CD4-positive, alpha-beta T cell (primary cell): ENCODE data around the gene PRKN. TPM values are rescaled to one million over a fixed set of nuclear protein-coding genes. Genes with fewer than 3 reads are reported as not detected.

ENCODE experiments used
- ATAC-seq: fragments of 200-7000 bp; cut with Tn5 transposase; one replicate; pipeline ENCODE4 v1.10.0; 2022; ENCODE audit warnings: mild to moderate bottlenecking; ENCODE audit not compliant: poor library complexity
- CTCF ChIA-PET: fragments of 350-600 bp; sonication (Branson Sonifier 250); formaldehyde crosslinking; loops from one replicate; lab custom pipeline; 2021; ENCODE audit warnings: antibody characterized with exemption, inconsistent platforms; lab: Charles Lee
- POLR2A ChIA-PET: fragments of 350-600 bp; sonication (Branson Sonifier 250); formaldehyde crosslinking; loops from one replicate; lab custom pipeline; 2021; ENCODE audit warnings: antibody characterized with exemption, inconsistent platforms; lab: Charles Lee
- DNase-seq, 14 experiments: peaks; one replicate each; pipeline ENCODE4 v3.0.0-alpha.2; 2013 to 2020; ENCODE audit warnings: mixed read lengths in 2 of 14
- H3K27ac ChIP-seq, 2 donors: one replicate each; pipeline versions ENCODE4 v1.5.1 to v1.7.0; 2013; ENCODE audit warnings: low read length in 2 of 2, low read depth in 1 of 2, mild to moderate bottlenecking in 1 of 2
- H3K27me3 ChIP-seq, 2 experiments: 1 replicate in 1 of 2; 2 replicates in 1 of 2; pipeline versions ENCODE4 v1.6.1 to v1.7.0; 2013; ENCODE audit warnings: low read length in 2 of 2, control low read depth in 1 of 2, mild to moderate bottlenecking in 1 of 2, moderate library complexity in 1 of 2; ENCODE audit not compliant: insufficient read depth in 2 of 2, control insufficient read depth in 1 of 2
- H3K36me3 ChIP-seq: one replicate; pipeline ENCODE4 v1.6.1; 2013; ENCODE audit warnings: low read length, control low read depth; ENCODE audit not compliant: insufficient read depth
- H3K4me1 ChIP-seq: one replicate; pipeline ENCODE4 v1.6.1; 2013; ENCODE audit warnings: low read length, control low read depth; ENCODE audit not compliant: insufficient read depth
- H3K4me3 ChIP-seq: one replicate; pipeline ENCODE4 v1.5.1; 2013; ENCODE audit warnings: mild to moderate bottlenecking, low read length, moderate library complexity
- H3K9me3 ChIP-seq, 2 experiments: 1 replicate in 1 of 2; 2 replicates in 1 of 2; pipeline versions ENCODE4 v1.6.1 to v1.7.0; 2013; ENCODE audit warnings: low read length in 2 of 2, mild to moderate bottlenecking in 2 of 2, control low read depth in 1 of 2, moderate library complexity in 1 of 2; ENCODE audit not compliant: control insufficient read depth in 1 of 2, insufficient read depth in 1 of 2
- H3K27ac Mint-ChIP-seq: one replicate; pipeline ENCODE4 v1.8.0; 2020; ENCODE audit warnings: mixed read lengths
- H3K27me3 Mint-ChIP-seq: one replicate; pipeline ENCODE4 v1.8.0; 2021; ENCODE audit warnings: mixed read lengths
- H3K36me3 Mint-ChIP-seq: one replicate; pipeline ENCODE4 v1.8.0; 2021; ENCODE audit warnings: low read depth, mixed read lengths
- H3K4me1 Mint-ChIP-seq: one replicate; pipeline ENCODE4 v1.8.0; 2021; ENCODE audit warnings: low read depth, mixed read lengths
- H3K4me3 Mint-ChIP-seq: one replicate; pipeline ENCODE4 v1.8.0; 2020; ENCODE audit warnings: mild to moderate bottlenecking, mixed read lengths
- H3K9me3 Mint-ChIP-seq: one replicate; pipeline ENCODE4 v1.8.0; 2020; ENCODE audit warnings: mixed read lengths
- CTCF ChIP-seq: fragments of 200-600 bp; IDR thresholded peaks from one replicate; pipeline ENCODE4 v1.8.0; 2022; ENCODE audit warnings: antibody characterized with exemption, mild to moderate bottlenecking
- intact Hi-C, 2 experiments: fragments of 100-400 bp; cut with DNase I in 1 of 2; cut with micrococcal nuclease in 1 of 2; formaldehyde crosslinking; loops; one replicate each; pipeline versions ENCODE4 v1.15.1 to v1.9.0; 2023 to 2025; cut with DNase I, micrococcal nuclease
- total RNA-seq, 174 experiments: library from RNA in 2 of 174; stranded (reverse) in 2 of 174; gene quantifications; one replicate each; pipeline ENCODE4 v1.2.3 and lab custom pipeline; 2021 to 2026

Gene PRKN
- total RNA-seq, 2 experiments from 2014 or later = 5.2 to 5.4 TPM

- Mint-ChIP-seq H3K27me3 (no peaks in the 10 kb centered on the region), H3K36me3 (no peaks in the 10 kb centered on the region), H3K27ac (no peak overlapping the region), H3K4me1 (no peaks in the 10 kb centered on the region), H3K9me3 (peaks cover 1% of the 10 kb centered on the region), H3K4me3 (no peak overlapping the region)
- intact Hi-C loops = no loop called here
- TF ChIP-seq CTCF = no peak
- no peak overlapping the region for H3K4me3 ChIP-seq
- ChIA-PET CTCF (no interaction called here), POLR2A (no interaction called here)
- no peak overlapping the region for H3K27ac ChIP-seq
- no peaks in the 10 kb centered on the region for H3K36me3 ChIP-seq
- H3K27me3 ChIP-seq = no peaks in the 10 kb centered on the region
- peaks cover 0 to 3% of the 10 kb centered on the region in 2 experiments for H3K9me3 ChIP-seq
- ATAC-seq (no peak), DNase-seq (no peak)
- H3K4me1 ChIP-seq = no peaks in the 10 kb centered on the region
Observed at GRCh38 chr6:161941565-161941964, 786.0 kb downstream of the PRKN start.

DNA sequence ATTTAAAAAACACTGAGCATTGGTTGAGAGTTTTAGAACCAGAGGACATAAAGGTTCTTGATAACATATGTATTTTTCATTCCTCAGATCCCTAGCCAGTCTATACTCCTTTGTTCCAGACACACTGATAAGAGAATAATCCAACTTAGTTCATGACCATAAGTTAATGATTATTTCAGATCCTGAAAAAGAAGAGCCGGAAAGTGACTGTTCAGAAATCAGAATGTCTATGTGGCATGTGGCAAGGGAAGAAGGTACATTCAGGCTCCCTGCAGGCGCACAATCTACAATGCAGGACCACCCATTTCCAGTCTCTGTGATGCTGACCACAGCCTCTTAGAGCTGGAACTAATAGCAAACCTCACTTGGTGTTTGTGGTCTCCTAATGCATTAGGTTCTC, 787.0 kb downstream of the PRKN start:
- H3K27me3 Mint-ChIP-seq = no peaks in the 10 kb centered on the region
- Histone ChIP-seq H3K9me3 (peaks cover 0 to 3% of the 10 kb centered on the region in 2 experiments), H3K4me3 (no peak overlapping the region), H3K4me1 (no peaks in the 10 kb centered on the region), H3K27me3 (no peaks in the 10 kb centered on the region), H3K36me3 (no peaks in the 10 kb centered on the region), H3K27ac (no peak overlapping the region)
- H3K27ac Mint-ChIP-seq = no peak overlapping the region
- no peak for TF ChIP-seq CTCF
- no peak overlapping the region for H3K4me3 Mint-ChIP-seq
- DNase-seq = no peak
- ChIA-PET CTCF (no interaction called here), POLR2A (no interaction called here)
- intact Hi-C loops = no loop called here
- no peaks in the 10 kb centered on the region for H3K4me1 Mint-ChIP-seq
- ATAC-seq = no peak
- peaks cover 1% of the 10 kb centered on the region for H3K9me3 Mint-ChIP-seq
- H3K36me3 Mint-ChIP-seq = no peaks in the 10 kb centered on the region

GRCh38 chr6:161926324-161926723, 801.2 kb downstream of the PRKN start:
- CTCF ChIA-PET = no interaction called here
- Histone ChIP-seq H3K4me3 (no peak overlapping the region), H3K36me3 (no peaks in the 10 kb centered on the region), H3K27me3 (no peaks in the 10 kb centered on the region), H3K4me1 (no peaks in the 10 kb centered on the region), H3K9me3 (no peaks in the 10 kb centered on the region), H3K27ac (no peak overlapping the region)
- Mint-ChIP-seq H3K4me1 (no peaks in the 10 kb centered on the region), H3K4me3 (no peak overlapping the region), H3K36me3 (no peaks in the 10 kb centered on the region), H3K9me3 (no peaks in the 10 kb centered on the region), H3K27ac (no peak overlapping the region), H3K27me3 (no peaks in the 10 kb centered on the region)
- TF ChIP-seq CTCF = no peak
- ATAC-seq (no peak), DNase-seq (no peak)
- intact Hi-C loops = no loop called here
- POLR2A ChIA-PET = no interaction called here
